SK-N-SH treated with all-trans-retinoic acid at 6 μM for 48 hours (cell line): Measurements from ENCODE around the gene DIP2C.
"Not testable (repeated sequence)": the region's sequence is repeated elsewhere in the genome, so short reads cannot be mapped to it uniquely, and the experiment has no call there.

Experiments
- ATAC-seq: fragments of 200-7000 bp; cut with Tn5 transposase; 3 replicates; pipeline ENCODE4 v1.9.1; 2020; ENCODE audit warnings: mild to moderate bottlenecking, moderate library complexity
- ARNTL ChIP-seq: fragments of 450-650 bp; formaldehyde crosslinking; IDR thresholded peaks from 2 replicates; pipeline ENCODE4 v1.5.0; 2020; ENCODE audit warnings: low read depth, mild to moderate bottlenecking, moderate library complexity, borderline replicate concordance
- BACH2 ChIP-seq: fragments of 250-450 bp; sonication (Bioruptor Pico); IDR thresholded peaks from 2 replicates; pipeline ENCODE4 v1.9.0; 2021; ENCODE audit warnings: mild to moderate bottlenecking, borderline replicate concordance
- CREB5 ChIP-seq: fragments of 250-450 bp; sonication (Bioruptor Pico); IDR thresholded peaks from 2 replicates; pipeline ENCODE4 v1.5.1; 2020; ENCODE audit warnings: low read depth, mild to moderate bottlenecking, moderate library complexity
- CSDC2 ChIP-seq: fragments of 250-450 bp; sonication (Bioruptor Pico); IDR thresholded peaks from 2 replicates; pipeline ENCODE4 v1.5.0; 2020; ENCODE audit warnings: mild to moderate bottlenecking, moderate library complexity
- CSRNP3 ChIP-seq: fragments of 250-450 bp; sonication (Bioruptor Pico); IDR thresholded peaks from 2 replicates; pipeline ENCODE4 v1.5.1; 2021; ENCODE audit warnings: mild to moderate bottlenecking, moderate library complexity
- ESRRG ChIP-seq: fragments of 250-450 bp; sonication (Bioruptor Pico); IDR thresholded peaks from 2 replicates; pipeline ENCODE4 v1.6.1; 2021; ENCODE audit warnings: mild to moderate bottlenecking
- GLIS3 ChIP-seq: fragments of 250-450 bp; sonication (Bioruptor Pico); IDR thresholded peaks from 2 replicates; pipeline ENCODE4 v1.5.0; 2020; ENCODE audit warnings: mild to moderate bottlenecking, moderate library complexity
- ISL1 ChIP-seq: fragments of 250-450 bp; sonication (Bioruptor Pico); IDR thresholded peaks from 2 replicates; pipeline ENCODE4 v2.1.2; 2022; ENCODE audit warnings: mild to moderate bottlenecking, moderate library complexity
- OSR1 ChIP-seq: fragments of 250-450 bp; sonication (Bioruptor Pico); IDR thresholded peaks from 2 replicates; pipeline ENCODE4 v1.8.0; 2022; ENCODE audit warnings: moderate library complexity, mild to moderate bottlenecking, inconsistent platforms
- PATZ1 ChIP-seq: fragments of 250-450 bp; sonication (Bioruptor Pico); IDR thresholded peaks from 2 replicates; pipeline ENCODE4 v1.8.0; 2020; ENCODE audit warnings: mild to moderate bottlenecking, moderate library complexity, borderline replicate concordance
- POU6F1 ChIP-seq: fragments of 250-450 bp; sonication (Bioruptor Pico); IDR thresholded peaks from 2 replicates; pipeline ENCODE4 v1.8.0; 2021; ENCODE audit warnings: low read depth, mild to moderate bottlenecking, moderate library complexity, borderline replicate concordance
- PPARA ChIP-seq: fragments of 250-450 bp; sonication (Bioruptor Pico); IDR thresholded peaks from 2 replicates; pipeline ENCODE4 v1.5.0; 2020; ENCODE audit warnings: mild to moderate bottlenecking, borderline replicate concordance
- SNAI2 ChIP-seq: fragments of 250-450 bp; sonication (Bioruptor Pico); IDR thresholded peaks from 2 replicates; pipeline ENCODE4 v1.5.0; 2020; ENCODE audit warnings: mild to moderate bottlenecking, moderate library complexity
- TCF4 ChIP-seq: fragments of 250-450 bp; sonication (Bioruptor Pico); IDR thresholded peaks from 2 replicates; pipeline ENCODE4 v1.8.0; 2021; ENCODE audit warnings: mild to moderate bottlenecking, moderate library complexity, borderline replicate concordance
- TOX ChIP-seq: fragments of 250-450 bp; sonication (Bioruptor Pico); IDR thresholded peaks from 2 replicates; pipeline ENCODE4 v1.8.0; 2021; ENCODE audit warnings: mild to moderate bottlenecking, moderate library complexity, borderline replicate concordance
- TSHZ2 ChIP-seq: fragments of 250-450 bp; sonication (Bioruptor Pico); IDR thresholded peaks from 2 replicates; pipeline ENCODE4 v1.5.0; 2020; ENCODE audit warnings: mild to moderate bottlenecking, moderate library complexity
- ZC3H10 ChIP-seq: fragments of 250-450 bp; sonication (Bioruptor Pico); IDR thresholded peaks from 2 replicates; pipeline ENCODE4 v1.5.1; 2021; ENCODE audit warnings: mild to moderate bottlenecking, moderate library complexity
- ZFP3 ChIP-seq: fragments of 250-450 bp; sonication (Bioruptor Pico); IDR thresholded peaks from 2 replicates; pipeline ENCODE4 v1.5.0; 2020; ENCODE audit warnings: mild to moderate bottlenecking, moderate library complexity
- ZFP30 ChIP-seq: fragments of 450-650 bp; formaldehyde crosslinking; IDR thresholded peaks from 2 replicates; pipeline ENCODE4 v1.5.0; 2022; ENCODE audit warnings: mild to moderate bottlenecking, moderate library complexity
- ZNF565 ChIP-seq: fragments of 450-650 bp; formaldehyde crosslinking; conservative IDR thresholded peaks from 2 replicates; pipeline ENCODE4 v1.5.0; 2020; ENCODE audit warnings: low read depth, mild to moderate bottlenecking, moderate library complexity
- ZNF70 ChIP-seq: fragments of 450-650 bp; formaldehyde crosslinking; IDR thresholded peaks from 2 replicates; pipeline ENCODE4 v1.5.0; 2020; ENCODE audit warnings: mild to moderate bottlenecking, moderate library complexity
- ZNF8 ChIP-seq: fragments of 450-650 bp; formaldehyde crosslinking; IDR thresholded peaks from 2 replicates; pipeline ENCODE4 v1.5.0; 2020; ENCODE audit warnings: mild to moderate bottlenecking, moderate library complexity

The DIP2C gene

GRCh38 chr10:649445-649797 is 40.0 kb downstream of the DIP2C start:
- no peak for TF ChIP-seq GLIS3 (CRISPR knock-in tag)
- no peak for TF ChIP-seq ZNF70
- TF ChIP-seq ZNF8 (CRISPR knock-in tag): no peak
- no peak for TF ChIP-seq ZFP3 (CRISPR knock-in tag)
- TF ChIP-seq ZNF565 (CRISPR knock-in tag): no peak
- TF ChIP-seq TCF4 (CRISPR knock-in tag): no peak
- no peak for TF ChIP-seq ZFP30 (CRISPR knock-in tag)
- no peak for TF ChIP-seq OSR1 (CRISPR knock-in tag)
- no peak for TF ChIP-seq BACH2 (CRISPR knock-in tag)
- TF ChIP-seq POU6F1 (CRISPR knock-in tag): no peak
- TF ChIP-seq ISL1 (CRISPR knock-in tag): no peak
- no peak for TF ChIP-seq CREB5 (CRISPR knock-in tag)
- no peak for TF ChIP-seq ESRRG
- TF ChIP-seq CSRNP3 (CRISPR knock-in tag): no peak
- no peak for TF ChIP-seq SNAI2 (CRISPR knock-in tag)
- no peak for ATAC-seq

GRCh38 chr10:647019-647418 is 42.4 kb downstream of the DIP2C start:
- ATAC-seq: not testable (repeated sequence)

GRCh38 chr10:646118-646524 is 43.3 kb downstream of the DIP2C start:
- no peak for ATAC-seq
- TF ChIP-seq TCF4 (CRISPR knock-in tag): no peak
- TF ChIP-seq ZFP30 (CRISPR knock-in tag): no peak
- no peak for TF ChIP-seq CSDC2 (CRISPR knock-in tag)
- TF ChIP-seq ZNF8 (CRISPR knock-in tag): no peak
- no peak for TF ChIP-seq CREB5 (CRISPR knock-in tag)
- TF ChIP-seq SNAI2 (CRISPR knock-in tag): no peak
- no peak for TF ChIP-seq PATZ1 (CRISPR knock-in tag)
- no peak for TF ChIP-seq ZC3H10
- TF ChIP-seq ZNF565 (CRISPR knock-in tag): no peak
- no peak for TF ChIP-seq ZNF70
- TF ChIP-seq PPARA (CRISPR knock-in tag): no peak
- no peak for TF ChIP-seq ARNTL (CRISPR knock-in tag)
- TF ChIP-seq TOX (CRISPR knock-in tag): no peak
- no peak for TF ChIP-seq TSHZ2 (CRISPR knock-in tag)
- no peak for TF ChIP-seq BACH2 (CRISPR knock-in tag)
- no peak for TF ChIP-seq GLIS3 (CRISPR knock-in tag)
- TF ChIP-seq ISL1 (CRISPR knock-in tag): no peak
- TF ChIP-seq CSRNP3 (CRISPR knock-in tag): no peak
